GM23248 (cell line): ENCODE measurements around the gene SLC28A3. TPM values are rescaled to one million over a fixed set of nuclear protein-coding genes. Genes with fewer than 3 reads are reported as not detected.

Source experiments
- DNase-seq: peaks from one replicate; pipeline ENCODE4 v3.0.0-alpha.2; 2015
- H2AFZ ChIP-seq: fragments of 200-600 bp; sonication (generic); 2 replicates; pipeline ENCODE4 v1.6.1; 2016; ENCODE audit warnings: antibody characterized with exemption
- H3F3A ChIP-seq: fragments of 200-600 bp; sonication (generic); 2 replicates; pipeline ENCODE4 v1.6.1; 2016; ENCODE audit warnings: mild to moderate bottlenecking, antibody characterized with exemption, mixed run types; ENCODE audit not compliant: insufficient read depth
- H3K27ac ChIP-seq: fragments of 200-600 bp; sonication (generic); 2 replicates; pipeline ENCODE4 v1.5.1; 2016; ENCODE audit warnings: mild to moderate bottlenecking
- H3K27me3 ChIP-seq: fragments of 200-600 bp; sonication (generic); replicated peaks from 2 replicates; pipeline ENCODE4 v1.6.1; 2016; ENCODE audit warnings: mild to moderate bottlenecking; ENCODE audit not compliant: insufficient read depth
- H3K36me3 ChIP-seq: fragments of 200-600 bp; sonication (generic); 2 replicates; pipeline ENCODE4 v1.6.1; 2016; ENCODE audit warnings: low read depth, mild to moderate bottlenecking
- H3K4me1 ChIP-seq: fragments of 200-600 bp; sonication (generic); 2 replicates; pipeline ENCODE4 v1.6.1; 2016; ENCODE audit warnings: mild to moderate bottlenecking; ENCODE audit not compliant: insufficient read depth
- H3K4me2 ChIP-seq: fragments of 200-600 bp; sonication (generic); one replicate; pipeline ENCODE4 v1.6.1; 2016; ENCODE audit warnings: mild to moderate bottlenecking; ENCODE audit not compliant: unreplicated experiment
- H3K4me3 ChIP-seq: fragments of 200-600 bp; sonication (generic); 2 replicates; pipeline ENCODE4 v1.5.1; 2016; ENCODE audit warnings: mild to moderate bottlenecking
- H3K79me2 ChIP-seq: fragments of 200-600 bp; sonication (generic); 2 replicates; pipeline ENCODE4 v1.6.1; 2016; ENCODE audit warnings: mild to moderate bottlenecking; ENCODE audit not compliant: insufficient read depth
- H3K9ac ChIP-seq: fragments of 200-600 bp; sonication (generic); 2 replicates; pipeline ENCODE4 v1.6.1; 2016; ENCODE audit warnings: mild to moderate bottlenecking
- H3K9me2 ChIP-seq: fragments of 200-600 bp; sonication (generic); 2 replicates; pipeline ENCODE4 v1.6.1; 2016; ENCODE audit warnings: mixed run types, mild to moderate bottlenecking, moderate library complexity; ENCODE audit not compliant: insufficient read depth
- H3K9me3 ChIP-seq: fragments of 200-600 bp; sonication (generic); one replicate; pipeline ENCODE4 v1.6.1; 2017; ENCODE audit warnings: low read depth
- H4K20me1 ChIP-seq: fragments of 200-600 bp; sonication (generic); 2 replicates; pipeline ENCODE4 v1.6.0; 2016; ENCODE audit not compliant: insufficient read depth
- EZH2 ChIP-seq: fragments of 200-600 bp; sonication (generic); IDR thresholded peaks from 2 replicates; pipeline ENCODE4 v1.6.1; 2018; ENCODE audit warnings: antibody characterized with exemption, mild to moderate bottlenecking; ENCODE audit not compliant: insufficient read depth, poor library complexity, severe bottlenecking
- EZH2phosphoT487 ChIP-seq: fragments of 200-600 bp; sonication (generic); IDR thresholded peaks from 2 replicates; pipeline ENCODE4 v1.6.1; 2018; ENCODE audit warnings: antibody characterized with exemption, moderate library complexity, mild to moderate bottlenecking, low read depth; ENCODE audit not compliant: insufficient read depth
- WGBS, 2 experiments: methylation state at CpG; one replicate each; pipeline ENCODE4 v1.1.6; 2015 to 2017; ENCODE audit warnings: low lambda C conversion rate in 2 of 2, low coverage in 1 of 2; ENCODE audit errors: missing lambda C conversion rate in 2 of 2; 5-methylcytosine and 5-hydroxymethylcytosine counted together
- in situ Hi-C: fragments of 300-500 bp; cut with MboI; formaldehyde crosslinking; loops from 2 replicates; pipeline ENCODE4 v1.15.0; 2020
- polyA plus RNA-seq: library from polyadenylated mRNA; unstranded; fragments of >200 nt; fragmentation: Nextera tagmentation; extraction: Ambion mirVana; gene quantifications from 2 replicates; pipeline ENCODE4 v1.2.1, GENCODE V29; 2016
- total RNA-seq: library from RNA; depleted of rRNA; stranded (reverse); fragments of >200 nt; shearing (Covaris generic); gene quantifications from 2 replicates; pipeline ENCODE4 v1.2.3, GENCODE V29; 2014

The SLC28A3 gene
- total and polyA plus RNA-seq, 2 experiments from 2014 or later = 0.11 to 0.32 TPM

DNA sequence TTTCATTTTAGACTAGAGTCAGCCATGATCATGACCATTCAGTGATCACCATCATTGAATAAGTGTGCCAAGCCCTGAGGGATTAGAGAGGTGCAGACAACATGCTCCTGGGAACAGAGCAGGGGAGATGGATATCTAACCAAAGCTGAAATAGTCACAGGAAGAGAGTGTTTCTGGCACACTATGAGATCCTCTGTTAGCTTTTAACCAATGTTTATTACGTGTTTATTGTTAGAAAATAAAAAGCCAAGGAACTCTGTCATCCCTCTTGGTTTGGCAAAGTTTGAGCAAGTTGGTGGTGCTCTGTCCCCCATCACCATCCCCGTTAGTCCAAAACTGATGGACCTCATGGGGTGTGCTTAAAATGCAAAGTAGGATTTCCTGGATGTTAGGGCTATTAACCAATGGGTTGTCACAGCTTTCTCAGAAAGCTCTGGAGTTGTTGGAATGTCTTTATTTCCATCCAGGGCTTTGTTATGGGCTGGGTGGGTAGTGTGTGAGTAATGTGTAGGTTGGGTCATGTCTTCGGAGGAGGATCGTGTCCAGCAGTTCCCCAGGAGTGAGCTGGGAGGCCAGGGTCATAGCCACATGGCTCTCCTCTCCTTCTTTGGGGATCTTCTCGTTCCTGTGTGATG, 34.9 kb downstream of the SLC28A3 start:
- H3K36me3 ChIP-seq = no peaks in the 10 kb centered on the region
- no peak overlapping the region for H3K9ac ChIP-seq
- no peaks in the 10 kb centered on the region for H3K27me3 ChIP-seq
- no peaks in the 10 kb centered on the region for H3F3A ChIP-seq
- no peak for DNase-seq
- H3K9me2 ChIP-seq = no peaks in the 10 kb centered on the region
- WGBS, 2 experiments = 58 to 66% methylated on average over 5 of the region's 5 CpGs
- peaks cover 2% of the 10 kb centered on the region; the same call in 1 of the 2 replicates for H3K4me1 ChIP-seq
- no peaks in the 10 kb centered on the region for H4K20me1 ChIP-seq
- H3K79me2 ChIP-seq = no peaks in the 10 kb centered on the region
- no peak overlapping the region for H3K4me3 ChIP-seq
- in situ Hi-C loops = no loop called here
- no peak overlapping the region for H3K4me2 ChIP-seq
- no peak overlapping the region for H3K27ac ChIP-seq
- H3K9me3 ChIP-seq = no peaks in the 10 kb centered on the region
- TF ChIP-seq EZH2 (no peak), EZH2phosphoT487 (no peak)
- H2AFZ ChIP-seq = no peak overlapping the region

DNA sequence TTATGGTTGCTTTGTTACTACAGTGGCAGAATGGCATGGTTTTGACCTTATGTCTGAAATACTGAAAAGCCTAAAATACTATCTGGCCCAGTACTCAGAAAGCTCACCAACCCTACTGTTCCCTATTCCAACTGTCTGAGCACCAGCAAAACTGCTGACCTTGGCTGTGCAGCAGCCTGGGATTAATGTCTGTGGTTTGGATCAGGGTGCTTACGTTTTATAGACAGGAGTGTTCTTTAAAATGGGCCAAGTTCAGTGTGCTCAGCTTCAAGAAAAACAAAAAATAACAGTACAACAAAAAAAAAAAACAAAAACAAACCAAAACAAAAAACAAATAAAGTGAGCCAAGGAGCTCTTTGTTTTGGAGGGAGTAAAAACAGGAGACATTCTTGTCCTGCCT, 36.4 kb downstream of the SLC28A3 start:
- Histone ChIP-seq H3K9me2 (no peaks in the 10 kb centered on the region), H2AFZ (no peak overlapping the region), H3K9me3 (no peaks in the 10 kb centered on the region), H3K79me2 (no peaks in the 10 kb centered on the region), H4K20me1 (no peaks in the 10 kb centered on the region), H3K9ac (no peak overlapping the region), H3K4me2 (no peak overlapping the region), H3K4me1 (peaks cover 7% of the 10 kb centered on the region; the same call in 1 of the 2 replicates), H3K27ac (no peak overlapping the region), H3K4me3 (no peak overlapping the region), H3K27me3 (no peaks in the 10 kb centered on the region), H3F3A (no peaks in the 10 kb centered on the region), H3K36me3 (no peaks in the 10 kb centered on the region)
- in situ Hi-C loops = no loop called here
- no peak for TF ChIP-seq EZH2
- no peak for TF ChIP-seq EZH2phosphoT487
- no peak for DNase-seq
- WGBS, 2 experiments = 33 to 39% methylated on average over 1 of the region's 1 CpG

DNA sequence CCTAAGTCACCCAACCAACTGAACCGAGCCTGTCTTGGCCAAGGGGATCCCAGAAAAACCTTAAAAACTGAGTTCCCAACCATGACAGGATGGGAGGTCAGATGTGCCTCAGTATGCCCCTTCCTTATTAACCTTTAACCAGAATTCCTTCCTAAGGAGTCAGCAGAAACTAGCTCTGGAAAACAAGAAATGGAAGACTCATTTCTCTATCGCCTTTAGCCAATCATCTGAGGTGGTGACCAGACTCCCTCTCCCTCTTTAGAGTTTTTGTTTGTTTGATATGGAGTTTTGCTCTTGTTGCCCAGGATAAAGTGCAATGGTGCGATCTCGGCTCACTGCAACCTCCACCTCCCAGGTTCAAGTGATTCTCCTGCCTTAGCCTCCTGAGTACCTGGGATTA, 37.5 kb downstream of the SLC28A3 start:
- WGBS, 2 experiments = 90 to 96% methylated on average over 4 of the region's 4 CpGs
- Histone ChIP-seq H3K4me1 (peaks cover 7% of the 10 kb centered on the region), H2AFZ (no peak overlapping the region), H3K36me3 (no peaks in the 10 kb centered on the region), H3K79me2 (no peaks in the 10 kb centered on the region), H3K9me2 (no peaks in the 10 kb centered on the region), H3K27ac (no peak overlapping the region), H3K27me3 (no peaks in the 10 kb centered on the region), H3K4me3 (no peak overlapping the region), H3F3A (peaks cover 5% of the 10 kb centered on the region; the same call in 1 of the 2 replicates), H3K9me3 (no peaks in the 10 kb centered on the region), H4K20me1 (no peaks in the 10 kb centered on the region), H3K9ac (no peak overlapping the region), H3K4me2 (no peak overlapping the region)
- no peak for DNase-seq
- in situ Hi-C loops = no loop called here
- TF ChIP-seq EZH2phosphoT487 = no peak
- TF ChIP-seq EZH2 = no peak

DNA sequence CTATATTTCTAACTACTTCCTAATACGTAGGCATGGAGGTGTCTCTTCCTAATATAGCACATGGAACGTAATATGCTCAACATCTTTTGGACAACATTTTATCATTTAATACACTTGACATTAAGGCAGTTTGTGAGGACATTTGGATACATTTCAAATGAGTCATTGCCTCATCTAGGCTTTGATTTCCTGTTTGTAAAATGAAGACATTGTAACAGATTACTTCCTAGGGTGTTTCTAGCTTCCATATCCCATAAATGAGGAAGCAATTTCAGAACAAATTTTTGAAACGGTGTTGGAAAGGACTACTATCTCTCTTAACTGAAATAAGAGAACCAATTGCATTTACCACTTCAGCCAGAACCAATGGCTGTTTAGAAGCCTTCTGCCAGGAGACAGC, 38.7 kb downstream of the SLC28A3 start:
- H3K9me3 ChIP-seq = no peaks in the 10 kb centered on the region
- in situ Hi-C loops = no loop called here
- no peaks in the 10 kb centered on the region for H3K27me3 ChIP-seq
- no peaks in the 10 kb centered on the region for H3K36me3 ChIP-seq
- no peaks in the 10 kb centered on the region for H3K9me2 ChIP-seq
- H4K20me1 ChIP-seq = no peaks in the 10 kb centered on the region
- H3K27ac ChIP-seq = no peak overlapping the region
- no peaks in the 10 kb centered on the region for H3K79me2 ChIP-seq
- H3K9ac ChIP-seq = no peak overlapping the region
- 33 to 34% methylated on average over 3 of the region's 3 CpGs for WGBS, 2 experiments
- no peak overlapping the region for H3K4me3 ChIP-seq
- no peak overlapping the region for H3K4me2 ChIP-seq
- no peak for TF ChIP-seq EZH2
- no peak for TF ChIP-seq EZH2phosphoT487
- peaks cover 16% of the 10 kb centered on the region for H3K4me1 ChIP-seq
- peak; percentile 51 for DNase-seq
- H2AFZ ChIP-seq = no peak overlapping the region
- H3F3A ChIP-seq = peaks cover 17% of the 10 kb centered on the region; the same call in 1 of the 2 replicates

DNA sequence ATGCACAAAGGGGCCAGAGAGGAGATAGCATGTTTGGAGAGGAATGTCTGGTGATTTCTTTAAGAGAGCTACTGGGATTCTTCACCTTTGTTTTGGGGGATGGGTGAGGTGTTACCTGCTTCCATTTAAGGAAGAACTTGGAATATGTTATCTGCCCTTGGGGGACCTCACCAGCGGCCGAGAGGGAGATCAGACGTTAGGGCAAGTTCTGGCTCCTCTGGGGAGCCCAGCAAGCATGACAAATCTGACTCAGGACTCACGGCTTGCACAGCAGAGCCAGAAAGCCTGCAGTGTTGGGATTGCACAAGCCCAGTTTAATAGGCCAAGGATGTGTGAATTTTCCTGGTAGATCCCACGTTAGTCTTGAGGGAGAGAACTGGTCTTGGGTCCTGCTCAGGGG, 40.3 kb downstream of the SLC28A3 start:
- Histone ChIP-seq H3K79me2 (no peaks in the 10 kb centered on the region), H3F3A (peaks cover 26% of the 10 kb centered on the region; the same call in 1 of the 2 replicates), H3K9me3 (no peaks in the 10 kb centered on the region), H2AFZ (no peak overlapping the region), H3K27me3 (no peaks in the 10 kb centered on the region), H4K20me1 (no peaks in the 10 kb centered on the region), H3K27ac (peak overlapping the region; percentile 63), H3K9ac (no peak overlapping the region), H3K9me2 (no peaks in the 10 kb centered on the region), H3K36me3 (no peaks in the 10 kb centered on the region), H3K4me3 (no peak overlapping the region), H3K4me2 (peak overlapping the region; percentile 31), H3K4me1 (peaks cover 29% of the 10 kb centered on the region)
- peak; percentile 88 for DNase-seq
- in situ Hi-C loops = no loop called here
- TF ChIP-seq EZH2 (no peak), EZH2phosphoT487 (no peak)
- 2 to 5% methylated on average over 5 of the region's 5 CpGs for WGBS, 2 experiments
